A673 (cell line): ENCODE measurements around the gene NR1D1. TPM values are rescaled to one million over a fixed set of nuclear protein-coding genes. Genes with fewer than 3 reads are reported as not detected.

ENCODE experiments used
- BruUV-seq: library from RNA; stranded (reverse); fragments of 400-500 nt; replicated peaks from 2 replicates; lab custom pipeline; 2021; lab: Mats Ljungman, UMichigan
- CTCF ChIA-PET: fragments of 300-600 bp; sonication (Branson Sonifier 250); formaldehyde crosslinking; loops from one replicate; lab custom pipeline; 2022; ENCODE audit warnings: antibody characterized with exemption; lab: Charles Lee
- POLR2A ChIA-PET: fragments of 300-600 bp; sonication (Branson Sonifier 250); formaldehyde crosslinking; loops from one replicate; lab custom pipeline; 2022; ENCODE audit warnings: antibody characterized with exemption; ENCODE audit not compliant: low non-redundant PET; lab: Charles Lee
- DNase-seq: peaks from one replicate; pipeline ENCODE4 v3.0.0-alpha.2; 2015; ENCODE audit warnings: low spot score
- H3K27ac ChIP-seq: fragments of 200-600 bp; sonication (generic); 2 replicates; pipeline ENCODE4 v1.5.1; 2016; ENCODE audit warnings: mixed run types, low read depth, mild to moderate bottlenecking, mixed read lengths, antibody characterized with exemption, low read length; ENCODE audit not compliant: poor library complexity, severe bottlenecking
- H3K27me3 ChIP-seq: fragments of 200-600 bp; sonication (generic); replicated peaks from 2 replicates; pipeline ENCODE4 v1.6.1; 2017; ENCODE audit warnings: mixed run types, low read depth, mild to moderate bottlenecking, mixed read lengths, antibody characterized with exemption, low read length; ENCODE audit not compliant: insufficient read depth, poor library complexity
- H3K36me3 ChIP-seq: fragments of 200-600 bp; sonication (generic); 2 replicates; pipeline ENCODE4 v1.6.1; 2016; ENCODE audit warnings: mixed run types, mild to moderate bottlenecking, mixed read lengths, antibody characterized with exemption, low read length; ENCODE audit not compliant: insufficient read depth, poor library complexity, severe bottlenecking
- H3K4me1 ChIP-seq: fragments of 200-600 bp; sonication (generic); 2 replicates; pipeline ENCODE4 v1.6.1; 2017; ENCODE audit warnings: mixed run types, mild to moderate bottlenecking, mixed read lengths, antibody characterized with exemption, low read length; ENCODE audit not compliant: insufficient read depth, poor library complexity, severe bottlenecking
- H3K4me3 ChIP-seq: fragments of 200-600 bp; sonication (generic); 2 replicates; pipeline ENCODE4 v1.5.1; 2016; ENCODE audit warnings: low read depth, mixed run types, mild to moderate bottlenecking, mixed read lengths, low read length; ENCODE audit not compliant: poor library complexity, severe bottlenecking
- H3K9me3 ChIP-seq: fragments of 200-600 bp; sonication (generic); 2 replicates; pipeline ENCODE4 v1.6.1; 2016; ENCODE audit warnings: mixed run types, low read depth, mild to moderate bottlenecking, mixed read lengths, antibody characterized with exemption, low read length; ENCODE audit not compliant: poor library complexity, severe bottlenecking
- EZH2 ChIP-seq: fragments of 200-600 bp; sonication (generic); IDR thresholded peaks from 2 replicates; pipeline ENCODE4 v1.6.1; 2017; ENCODE audit warnings: borderline replicate concordance, low read depth, mild to moderate bottlenecking, mixed read lengths, antibody characterized with exemption, low read length; ENCODE audit not compliant: poor library complexity, severe bottlenecking
- intact Hi-C: fragments of 100-400 bp; cut with micrococcal nuclease; formaldehyde crosslinking; loops from one replicate; pipeline ENCODE4 v1.10.0; 2022; ENCODE audit not compliant: unreplicated experiment
- total RNA-seq: library from RNA; stranded (reverse); gene quantifications from 2 replicates; pipeline ENCODE4 v1.2.3, GENCODE V29; 2021
- TF ChIP-seq, protein P1 (sequence below): fragments of 300-800, 200-600 bp; sonication (generic); conservative IDR thresholded peaks from 2 replicates; pipeline ENCODE4 v1.5.1; 2017; ENCODE audit warnings: low read depth, mild to moderate bottlenecking, antibody characterized with exemption, low read length, moderate library complexity, mixed read lengths

The NR1D1 gene
- total RNA-seq, 1 experiment from 2014 or later = 2.6 TPM

DNA sequence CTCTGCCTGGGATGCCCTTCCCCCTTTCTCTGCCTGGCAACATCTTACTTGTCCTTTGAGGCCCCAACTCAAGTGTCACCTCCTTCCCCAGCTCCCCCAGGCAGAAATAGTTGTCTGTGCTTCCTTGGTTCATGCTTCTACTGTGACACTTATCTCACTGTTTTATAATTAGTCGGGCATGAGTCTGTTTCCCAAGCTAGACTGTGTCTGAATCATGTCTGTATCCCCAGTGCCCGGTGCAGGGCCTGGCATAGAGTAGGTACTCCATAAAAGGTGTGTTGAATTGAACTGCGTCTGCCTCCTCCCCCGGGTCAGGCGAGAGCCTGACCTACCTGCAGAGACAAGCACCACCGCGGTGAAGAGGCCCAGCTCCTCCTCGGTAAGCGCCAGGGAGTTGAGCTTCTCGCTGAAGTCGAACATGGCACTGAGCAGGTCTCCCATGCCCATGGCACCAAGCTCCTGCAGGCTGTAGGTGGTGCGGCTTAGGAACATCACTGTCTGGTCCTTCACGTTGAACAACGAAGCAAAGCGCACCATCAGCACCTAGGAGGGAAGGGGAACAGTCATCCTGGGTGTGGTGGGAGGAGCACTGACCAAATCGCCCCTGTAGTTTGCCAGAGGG, 6.7 kb downstream of the NR1D1 start:
- intact Hi-C loops = no loop called here
- Histone ChIP-seq H3K4me3 (no peak overlapping the region), H3K36me3 (no peaks in the 10 kb centered on the region), H3K4me1 (peaks cover 3% of the 10 kb centered on the region), H3K27me3 (no peaks in the 10 kb centered on the region), H3K27ac (no peak overlapping the region), H3K9me3 (no peaks in the 10 kb centered on the region)
- ChIA-PET POLR2A (no interaction called here), CTCF (no interaction called here)
- no peak for DNase-seq
- BruUV-seq = no TSS peak
- no peak for TF ChIP-seq EZH2
- TF ChIP-seq, protein P1, sequence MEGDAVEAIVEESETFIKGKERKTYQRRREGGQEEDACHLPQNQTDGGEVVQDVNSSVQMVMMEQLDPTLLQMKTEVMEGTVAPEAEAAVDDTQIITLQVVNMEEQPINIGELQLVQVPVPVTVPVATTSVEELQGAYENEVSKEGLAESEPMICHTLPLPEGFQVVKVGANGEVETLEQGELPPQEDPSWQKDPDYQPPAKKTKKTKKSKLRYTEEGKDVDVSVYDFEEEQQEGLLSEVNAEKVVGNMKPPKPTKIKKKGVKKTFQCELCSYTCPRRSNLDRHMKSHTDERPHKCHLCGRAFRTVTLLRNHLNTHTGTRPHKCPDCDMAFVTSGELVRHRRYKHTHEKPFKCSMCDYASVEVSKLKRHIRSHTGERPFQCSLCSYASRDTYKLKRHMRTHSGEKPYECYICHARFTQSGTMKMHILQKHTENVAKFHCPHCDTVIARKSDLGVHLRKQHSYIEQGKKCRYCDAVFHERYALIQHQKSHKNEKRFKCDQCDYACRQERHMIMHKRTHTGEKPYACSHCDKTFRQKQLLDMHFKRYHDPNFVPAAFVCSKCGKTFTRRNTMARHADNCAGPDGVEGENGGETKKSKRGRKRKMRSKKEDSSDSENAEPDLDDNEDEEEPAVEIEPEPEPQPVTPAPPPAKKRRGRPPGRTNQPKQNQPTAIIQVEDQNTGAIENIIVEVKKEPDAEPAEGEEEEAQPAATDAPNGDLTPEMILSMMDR = no peak

DNA sequence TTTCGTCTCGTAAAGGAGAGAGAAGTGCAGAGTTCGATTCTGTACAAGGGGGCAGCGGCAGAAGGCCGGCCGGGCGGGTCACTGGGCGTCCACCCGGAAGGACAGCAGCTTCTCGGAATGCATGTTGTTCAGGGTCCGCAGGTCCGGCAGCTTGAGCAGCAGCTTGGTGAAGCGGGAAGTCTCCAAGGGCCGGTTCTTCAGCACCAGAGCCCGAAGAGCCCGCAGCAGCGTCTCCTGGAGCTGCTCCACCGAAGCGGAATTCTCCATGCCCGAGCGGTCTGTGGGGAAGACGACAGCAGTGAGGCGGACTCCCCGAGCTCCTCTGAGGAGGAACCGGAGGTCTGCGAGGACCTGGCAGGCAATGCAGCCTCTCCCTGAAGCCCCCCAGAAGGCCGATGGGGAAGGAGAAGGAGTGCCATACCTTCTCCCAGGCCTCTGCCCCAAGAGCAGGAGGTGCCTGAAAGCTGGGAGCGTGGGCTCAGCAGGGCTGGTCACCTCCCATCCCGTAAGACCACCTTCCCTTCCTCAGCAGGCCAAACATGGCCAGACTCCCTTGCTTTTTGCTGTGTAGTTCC, 7.3 kb downstream of the NR1D1 start:
- ChIA-PET CTCF (no interaction called here), POLR2A (no interaction called here)
- H3K9me3 ChIP-seq = no peaks in the 10 kb centered on the region
- BruUV-seq = no TSS peak
- no peak overlapping the region for H3K27ac ChIP-seq
- no peak for TF ChIP-seq EZH2
- TF ChIP-seq, protein P1 = no peak
- DNase-seq = no peak
- no peaks in the 10 kb centered on the region for H3K36me3 ChIP-seq
- no peaks in the 10 kb centered on the region for H3K4me1 ChIP-seq
- no peaks in the 10 kb centered on the region for H3K27me3 ChIP-seq
- intact Hi-C loops = no loop called here
- no peak overlapping the region for H3K4me3 ChIP-seq

DNA sequence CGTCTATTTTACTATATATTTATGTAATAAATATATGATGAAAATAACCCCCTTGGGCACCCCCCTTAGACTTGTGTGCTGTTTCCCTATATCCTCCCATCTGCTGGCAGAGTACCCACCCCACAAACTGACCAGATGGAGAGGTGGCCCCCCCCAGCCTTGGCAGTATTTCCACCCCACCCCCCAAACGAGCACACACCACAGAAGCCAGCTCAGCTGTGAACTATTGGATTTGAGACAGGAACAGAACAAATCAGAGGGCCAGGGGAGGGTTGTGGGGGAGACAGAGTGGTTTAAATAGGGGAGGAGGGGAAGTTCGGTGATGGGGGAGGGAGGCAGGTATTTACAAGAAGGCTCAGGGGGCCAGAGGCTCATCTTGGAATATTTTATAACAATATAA, 7.8 kb downstream of the NR1D1 start:
- Histone ChIP-seq H3K36me3 (no peaks in the 10 kb centered on the region), H3K27me3 (no peaks in the 10 kb centered on the region), H3K9me3 (no peaks in the 10 kb centered on the region), H3K4me1 (no peaks in the 10 kb centered on the region), H3K27ac (no peak overlapping the region), H3K4me3 (no peak overlapping the region)
- no TSS peak for BruUV-seq
- CTCF ChIA-PET = interaction anchor here (0.6 kb wide), 1 partner anchor 168 kb away, joined by 18 read pairs; no protein-coding TSS in a partner anchor
- intact Hi-C loops = no loop called here
- POLR2A ChIA-PET = no interaction called here
- TF ChIP-seq, protein P1 = no peak
- no peak for TF ChIP-seq EZH2
- no peak for DNase-seq
